ENCODE measurements around the gene AMPD3. TPM values are rescaled to one million over a fixed set of nuclear protein-coding genes. Genes with fewer than 3 reads are reported as not detected.

Gene AMPD3
- total RNA-seq, 1 experiment from 2014 or later = 5.4 TPM

DNA sequence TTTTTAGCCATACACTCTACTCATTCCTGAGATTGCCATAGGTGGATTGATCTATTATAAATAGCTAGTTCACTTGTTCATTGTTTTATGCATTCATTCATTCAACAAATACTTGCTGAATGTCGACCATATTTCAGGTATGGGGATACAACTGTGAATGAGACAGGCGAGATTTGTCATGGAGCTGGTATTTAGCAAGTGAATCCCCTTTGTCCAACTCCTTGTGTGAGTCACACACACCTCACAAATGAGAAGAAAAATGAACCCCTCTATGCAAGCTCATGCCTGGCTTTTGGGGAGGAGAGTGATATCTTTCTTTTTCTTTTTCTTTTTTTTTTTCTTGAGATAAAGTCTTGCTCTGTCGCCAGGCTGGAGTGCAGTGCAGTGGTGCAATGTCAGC lies 1.8 kb upstream of the AMPD3 start:
- H3K4me1 Mint-ChIP-seq (ENCODE audit: insufficient read depth, unreplicated experiment) = peaks cover 6% of the 10 kb centered on the region
- no peaks in the 10 kb centered on the region for H3K27me3 Mint-ChIP-seq (ENCODE audit: insufficient read depth, unreplicated experiment)
- BruUV-seq (replicated peaks) = no TSS peak
- CTCF ChIA-PET = interaction anchor here (0.6 to 3.2 kb wide), 8 partner anchors 10 to 408 kb away, joined by 3 to 14 read pairs (median 3); partner anchors contain the start of gene RNF141
- TF ChIP-seq, protein P1, sequence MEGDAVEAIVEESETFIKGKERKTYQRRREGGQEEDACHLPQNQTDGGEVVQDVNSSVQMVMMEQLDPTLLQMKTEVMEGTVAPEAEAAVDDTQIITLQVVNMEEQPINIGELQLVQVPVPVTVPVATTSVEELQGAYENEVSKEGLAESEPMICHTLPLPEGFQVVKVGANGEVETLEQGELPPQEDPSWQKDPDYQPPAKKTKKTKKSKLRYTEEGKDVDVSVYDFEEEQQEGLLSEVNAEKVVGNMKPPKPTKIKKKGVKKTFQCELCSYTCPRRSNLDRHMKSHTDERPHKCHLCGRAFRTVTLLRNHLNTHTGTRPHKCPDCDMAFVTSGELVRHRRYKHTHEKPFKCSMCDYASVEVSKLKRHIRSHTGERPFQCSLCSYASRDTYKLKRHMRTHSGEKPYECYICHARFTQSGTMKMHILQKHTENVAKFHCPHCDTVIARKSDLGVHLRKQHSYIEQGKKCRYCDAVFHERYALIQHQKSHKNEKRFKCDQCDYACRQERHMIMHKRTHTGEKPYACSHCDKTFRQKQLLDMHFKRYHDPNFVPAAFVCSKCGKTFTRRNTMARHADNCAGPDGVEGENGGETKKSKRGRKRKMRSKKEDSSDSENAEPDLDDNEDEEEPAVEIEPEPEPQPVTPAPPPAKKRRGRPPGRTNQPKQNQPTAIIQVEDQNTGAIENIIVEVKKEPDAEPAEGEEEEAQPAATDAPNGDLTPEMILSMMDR (IDR thresholded peaks at IDR 0.05; ENCODE audit: unreplicated experiment) = no peak
- POLR2A ChIA-PET = interaction anchor here (1.4 to 6.1 kb wide), 4 partner anchors 36 to 88 kb away, joined by 5 to 75 read pairs (median 18); partner anchors contain the start of gene RNF141
- peaks cover 6% of the 10 kb centered on the region for H3K36me3 Mint-ChIP-seq (ENCODE audit: insufficient read depth, unreplicated experiment)
- no peaks in the 10 kb centered on the region for H3K9me3 Mint-ChIP-seq (ENCODE audit: unreplicated experiment)
- no peak for DNase-seq (ENCODE audit: unreplicated experiment)
- no peak overlapping the region for H3K27ac Mint-ChIP-seq (ENCODE audit: low read depth, unreplicated experiment)
- H3K4me3 Mint-ChIP-seq (ENCODE audit: unreplicated experiment) = no peak overlapping the region
- intact Hi-C loops (cut with micrococcal nuclease) = loop anchor here (5.0 kb wide), 1 partner anchor 46 kb away; no protein-coding TSS in a partner anchor

DNA sequence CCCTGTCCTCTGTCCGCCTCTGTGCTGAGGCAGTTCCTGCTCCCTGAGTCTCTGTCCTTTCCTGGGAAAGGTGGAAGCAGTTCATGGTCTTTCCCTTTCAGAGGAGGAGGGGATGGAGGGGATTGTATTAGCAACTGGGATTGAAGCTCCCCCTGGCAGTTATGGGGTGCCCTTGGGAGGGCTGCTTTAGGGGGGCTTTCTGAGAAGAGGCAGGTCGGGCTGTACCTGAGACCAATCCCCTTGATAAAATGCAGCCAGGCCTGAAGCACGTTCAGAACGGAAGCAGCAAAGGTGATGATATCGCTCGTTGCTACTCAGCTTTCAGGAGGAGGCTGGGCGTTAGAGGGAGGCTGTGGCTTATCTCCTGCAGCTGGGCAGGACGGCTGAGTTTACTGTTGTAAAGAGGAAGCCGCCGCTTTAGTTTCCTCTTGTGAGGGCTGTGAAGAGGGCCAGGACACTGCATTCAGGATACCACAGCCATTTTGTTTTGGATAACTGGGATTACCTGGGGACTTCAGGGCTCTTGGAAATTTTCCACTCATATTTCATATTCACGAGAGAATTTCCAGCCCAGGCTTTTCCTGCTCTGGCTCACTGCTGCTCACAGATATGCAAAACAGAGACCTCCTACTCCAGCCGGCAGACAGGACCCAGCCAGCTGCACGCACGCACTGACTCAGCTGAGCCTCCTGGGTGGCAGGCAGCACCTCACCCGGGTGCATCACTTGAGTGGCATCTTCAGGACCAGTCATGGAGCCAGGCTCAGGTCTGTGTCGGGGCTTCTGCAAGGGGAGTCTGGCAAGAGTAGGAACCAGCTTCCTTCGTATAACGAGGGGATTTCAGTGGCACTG lies 798 bp downstream of the AMPD3 start:
- POLR2A ChIA-PET = interaction anchor here (0.9 to 6.1 kb wide), 12 partner anchors 8 to 295 kb away, joined by 3 to 75 read pairs (median 5); partner anchors contain the start of genes CTR9 and RNF141

DNA sequence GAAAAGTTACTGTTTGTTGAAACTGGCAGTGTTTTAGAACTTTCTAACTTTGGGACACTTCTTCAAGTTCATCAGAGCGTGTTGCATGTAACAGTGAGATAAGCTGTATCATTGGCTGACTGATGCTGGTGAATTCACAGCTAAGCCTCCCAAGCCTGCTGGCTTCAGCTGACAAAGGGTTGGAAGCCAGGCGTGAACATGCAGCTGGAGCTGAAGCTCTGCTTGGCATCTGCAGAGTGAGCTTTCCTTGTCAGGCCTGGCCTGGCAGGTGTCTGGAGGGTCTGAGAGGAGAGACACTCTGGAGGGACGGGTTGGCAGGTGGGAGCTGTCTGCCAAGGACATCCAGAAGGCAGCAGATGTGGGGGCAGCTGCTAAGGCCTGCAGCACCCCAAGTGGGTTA lies 1.5 kb downstream of the AMPD3 start:
- ChIA-PET POLR2A (interaction anchor here (1.4 to 6.1 kb wide), 4 partner anchors 32 to 84 kb away, joined by 3 to 75 read pairs (median 18); partner anchors contain the start of gene RNF141), CTCF (interaction anchor here (0.6 to 3.2 kb wide), 7 partner anchors 9 to 275 kb away, joined by 3 to 14 read pairs (median 4); partner anchors contain the start of gene RNF141)
- no peaks in the 10 kb centered on the region for H3K4me1 Mint-ChIP-seq (ENCODE audit: insufficient read depth, unreplicated experiment)
- no peaks in the 10 kb centered on the region for H3K9me3 Mint-ChIP-seq (ENCODE audit: unreplicated experiment)
- no peak for DNase-seq (ENCODE audit: unreplicated experiment)
- intact Hi-C loops (cut with micrococcal nuclease) = no loop called here
- H3K36me3 Mint-ChIP-seq (ENCODE audit: insufficient read depth, unreplicated experiment) = peaks cover 6% of the 10 kb centered on the region
- H3K4me3 Mint-ChIP-seq (ENCODE audit: unreplicated experiment) = peak overlapping the region; percentile 60
- H3K27ac Mint-ChIP-seq (ENCODE audit: low read depth, unreplicated experiment) = no peak overlapping the region
- no peaks in the 10 kb centered on the region for H3K27me3 Mint-ChIP-seq (ENCODE audit: insufficient read depth, unreplicated experiment)
- TF ChIP-seq, protein P1 (IDR thresholded peaks at IDR 0.05; ENCODE audit: unreplicated experiment) = no peak
- no TSS peak for BruUV-seq (replicated peaks)

More for the DNA sequence above, 798 bp downstream of the AMPD3 start:
- Mint-ChIP-seq H3K36me3 (ENCODE audit: insufficient read depth, unreplicated experiment) (peaks cover 6% of the 10 kb centered on the region), H3K9me3 (ENCODE audit: unreplicated experiment) (no peaks in the 10 kb centered on the region), H3K27ac (ENCODE audit: low read depth, unreplicated experiment) (peak overlapping the region; percentile 92), H3K4me1 (ENCODE audit: insufficient read depth, unreplicated experiment) (no peaks in the 10 kb centered on the region), H3K27me3 (ENCODE audit: insufficient read depth, unreplicated experiment) (no peaks in the 10 kb centered on the region), H3K4me3 (ENCODE audit: unreplicated experiment) (peak overlapping the region; percentile 60)
- CTCF ChIA-PET = interaction anchor here (0.6 to 3.2 kb wide), 15 partner anchors 10 to 562 kb away, joined by 3 to 14 read pairs (median 5); partner anchors contain the start of gene RNF141
- intact Hi-C loops (cut with micrococcal nuclease) = no loop called here
- DNase-seq (ENCODE audit: unreplicated experiment) = peak; percentile 35
- TF ChIP-seq, protein P1 (IDR thresholded peaks at IDR 0.05; ENCODE audit: unreplicated experiment) = no peak
- TSS peak; percentile 49 for BruUV-seq (replicated peaks)

DNA sequence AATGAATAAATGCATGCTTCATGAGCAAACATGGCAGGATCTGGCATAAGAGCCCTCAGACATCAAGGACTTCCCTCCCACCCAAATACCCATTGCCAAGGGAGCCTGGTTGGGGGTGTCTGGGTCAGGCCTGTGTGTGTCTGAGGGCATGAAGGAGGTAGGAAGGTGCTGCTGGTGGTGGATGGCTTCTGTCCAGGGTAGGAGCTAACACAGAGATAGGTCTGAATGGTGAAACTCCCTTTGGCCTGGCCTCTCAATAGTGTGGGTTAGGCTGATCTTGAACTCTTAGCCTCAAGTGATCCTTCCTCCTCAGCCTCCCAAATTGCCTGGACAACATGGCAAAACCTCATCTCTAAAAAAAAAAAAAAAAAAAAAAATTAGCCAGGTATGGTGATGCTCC lies 2.8 kb downstream of the AMPD3 start:
- TF ChIP-seq, protein P1 (IDR thresholded peaks at IDR 0.05; ENCODE audit: unreplicated experiment) = no peak
- BruUV-seq (replicated peaks) = no TSS peak
- peaks cover 6% of the 10 kb centered on the region for H3K36me3 Mint-ChIP-seq (ENCODE audit: insufficient read depth, unreplicated experiment)
- intact Hi-C loops (cut with micrococcal nuclease) = no loop called here
- no peak overlapping the region for H3K27ac Mint-ChIP-seq (ENCODE audit: low read depth, unreplicated experiment)
- no peaks in the 10 kb centered on the region for H3K9me3 Mint-ChIP-seq (ENCODE audit: unreplicated experiment)
- DNase-seq (ENCODE audit: unreplicated experiment) = no peak
- POLR2A ChIA-PET = interaction anchor here (1.4 to 6.1 kb wide), 3 partner anchors 31 to 51 kb away, joined by 3 to 75 read pairs (median 4); no protein-coding TSS in a partner anchor
- H3K4me1 Mint-ChIP-seq (ENCODE audit: insufficient read depth, unreplicated experiment) = no peaks in the 10 kb centered on the region
- H3K4me3 Mint-ChIP-seq (ENCODE audit: unreplicated experiment) = no peak overlapping the region
- CTCF ChIA-PET = interaction anchor here (0.7 kb wide), 1 partner anchor 315 kb away, joined by 3 read pairs; no protein-coding TSS in a partner anchor
- H3K27me3 Mint-ChIP-seq (ENCODE audit: insufficient read depth, unreplicated experiment) = no peaks in the 10 kb centered on the region
